ENCODE measurements around the gene KIAA0232. TPM values are rescaled to one million over a fixed set of nuclear protein-coding genes. Genes with fewer than 3 reads are reported as not detected.

KIAA0232 gene
- total RNA-seq, 1 experiment from 2014 or later: 15.6 TPM

- BruUV-seq (replicated peaks): no TSS peak
- Mint-ChIP-seq H3K27me3 (ENCODE audit: insufficient read depth, unreplicated experiment) (no peaks in the 10 kb centered on the region), H3K36me3 (ENCODE audit: insufficient read depth, unreplicated experiment) (no peaks in the 10 kb centered on the region), H3K9me3 (ENCODE audit: unreplicated experiment) (no peaks in the 10 kb centered on the region), H3K4me1 (ENCODE audit: insufficient read depth, unreplicated experiment) (no peaks in the 10 kb centered on the region), H3K27ac (ENCODE audit: low read depth, unreplicated experiment) (no peak overlapping the region), H3K4me3 (ENCODE audit: unreplicated experiment) (no peak overlapping the region)
- intact Hi-C loops (cut with micrococcal nuclease): loop anchor here (5.0 kb wide), 1 partner anchor 58 kb away; no protein-coding TSS in a partner anchor
- ChIA-PET POLR2A (interaction anchor here (0.7 to 2.6 kb wide), 4 partner anchors 12 to 70 kb away, joined by 3 to 21 read pairs (median 4); partner anchors contain the start of gene MRFAP1L1), CTCF (interaction anchor here (0.6 to 1.2 kb wide), 4 partner anchors 59 to 166 kb away, joined by 3 to 8 read pairs (median 4); no protein-coding TSS in a partner anchor)
- no peak for DNase-seq (ENCODE audit: unreplicated experiment)
- TF ChIP-seq CTCF (IDR thresholded peaks at IDR 0.05; ENCODE audit: unreplicated experiment): no peak
These were observed 2.6 kb upstream of the KIAA0232 start for GRCh38 chr4:6779667-6780565.

DNA sequence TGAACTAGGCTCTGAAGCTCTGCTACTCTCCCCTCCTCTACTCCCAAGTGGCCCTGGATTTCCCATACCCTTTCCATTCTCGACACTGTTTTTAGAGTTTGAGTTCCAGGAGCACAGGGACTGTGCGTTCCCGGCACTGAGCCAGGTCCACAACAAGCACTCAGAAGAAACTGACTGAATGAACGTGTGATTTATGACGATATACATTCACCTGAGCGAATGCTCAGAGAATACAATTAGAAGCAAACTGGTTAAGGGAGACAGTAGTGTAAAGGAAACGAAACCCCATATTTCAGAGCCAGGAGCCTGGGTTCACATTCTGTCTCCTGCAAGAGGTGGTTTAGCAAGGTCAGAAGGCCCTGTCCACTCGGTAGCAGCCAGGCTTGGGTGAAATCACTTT is 1.4 kb upstream of the KIAA0232 start:
- Mint-ChIP-seq H3K4me3 (ENCODE audit: unreplicated experiment) (peak overlapping the region; percentile 78), H3K27ac (ENCODE audit: low read depth, unreplicated experiment) (no peak overlapping the region), H3K27me3 (ENCODE audit: insufficient read depth, unreplicated experiment) (no peaks in the 10 kb centered on the region), H3K9me3 (ENCODE audit: unreplicated experiment) (no peaks in the 10 kb centered on the region), H3K4me1 (ENCODE audit: insufficient read depth, unreplicated experiment) (peaks cover 11% of the 10 kb centered on the region), H3K36me3 (ENCODE audit: insufficient read depth, unreplicated experiment) (no peaks in the 10 kb centered on the region)
- intact Hi-C loops (cut with micrococcal nuclease): loop anchor here (5.0 kb wide), 1 partner anchor 59 kb away; no protein-coding TSS in a partner anchor
- TF ChIP-seq CTCF (IDR thresholded peaks at IDR 0.05; ENCODE audit: unreplicated experiment): no peak
- POLR2A ChIA-PET: interaction anchor here (0.7 to 2.6 kb wide), 5 partner anchors 10 to 286 kb away, joined by 3 to 21 read pairs (median 6); partner anchors contain the start of genes GRPEL1 and MRFAP1L1
- BruUV-seq (replicated peaks): no TSS peak
- no peak for DNase-seq (ENCODE audit: unreplicated experiment)
- CTCF ChIA-PET: interaction anchor here (0.7 to 1.9 kb wide), 5 partner anchors 8 to 148 kb away, joined by 3 to 6 read pairs (median 3); no protein-coding TSS in a partner anchor

- intact Hi-C loops (cut with micrococcal nuclease): loop anchor here (5.0 kb wide), 1 partner anchor 59 kb away; no protein-coding TSS in a partner anchor
- no peak for TF ChIP-seq CTCF (IDR thresholded peaks at IDR 0.05; ENCODE audit: unreplicated experiment)
These were observed 966 bp upstream of the KIAA0232 start for GRCh38 chr4:6781561-6781960.

DNA sequence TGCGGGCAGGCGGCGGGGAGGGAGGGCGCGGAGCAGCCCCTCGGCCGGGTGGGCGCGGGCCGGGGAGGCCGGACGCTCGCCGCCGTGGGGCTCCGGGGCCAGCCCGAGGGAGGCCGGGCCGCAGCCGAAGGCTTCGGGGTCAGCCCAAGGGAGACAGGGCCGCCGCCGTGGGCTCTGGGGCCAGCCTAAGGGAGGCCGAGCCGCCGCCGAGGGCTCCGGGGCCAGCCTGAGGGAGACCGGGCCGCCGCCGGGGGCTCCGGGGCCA is 251 bp downstream of the KIAA0232 start:
- no peaks in the 10 kb centered on the region for H3K9me3 Mint-ChIP-seq (ENCODE audit: unreplicated experiment)

More at GRCh38 chr4:6781561-6781960, 966 bp upstream of the KIAA0232 start:
- ChIA-PET POLR2A (interaction anchor here (0.7 to 2.6 kb wide), 11 partner anchors 10 to 287 kb away, joined by 3 to 21 read pairs (median 4); partner anchors contain the start of genes GRPEL1 and MRFAP1L1), CTCF (interaction anchor here (0.6 to 1.9 kb wide), 6 partner anchors 8 to 426 kb away, joined by 3 to 6 read pairs (median 3); no protein-coding TSS in a partner anchor)
- DNase-seq (ENCODE audit: unreplicated experiment): no peak
- H3K36me3 Mint-ChIP-seq (ENCODE audit: insufficient read depth, unreplicated experiment): no peaks in the 10 kb centered on the region
- no peaks in the 10 kb centered on the region for H3K27me3 Mint-ChIP-seq (ENCODE audit: insufficient read depth, unreplicated experiment)
- no peak overlapping the region for H3K27ac Mint-ChIP-seq (ENCODE audit: low read depth, unreplicated experiment)
- peaks cover 11% of the 10 kb centered on the region for H3K4me1 Mint-ChIP-seq (ENCODE audit: insufficient read depth, unreplicated experiment)
- TSS peak; percentile 45 for BruUV-seq (replicated peaks)
- no peaks in the 10 kb centered on the region for H3K9me3 Mint-ChIP-seq (ENCODE audit: unreplicated experiment)
- peak overlapping the region; percentile 78 for H3K4me3 Mint-ChIP-seq (ENCODE audit: unreplicated experiment)

More for the DNA sequence above, 251 bp downstream of the KIAA0232 start:
- ChIA-PET CTCF (interaction anchor here (0.6 to 4.1 kb wide), 3 partner anchors 14 to 108 kb away, joined by 3 to 23 read pairs (median 4); no protein-coding TSS in a partner anchor), POLR2A (interaction anchor here (1.3 to 3.6 kb wide), 3 partner anchors 13 to 50 kb away, joined by 3 to 15 read pairs (median 7); no protein-coding TSS in a partner anchor)
- DNase-seq (ENCODE audit: unreplicated experiment): no peak
- H3K4me1 Mint-ChIP-seq (ENCODE audit: insufficient read depth, unreplicated experiment): peaks cover 16% of the 10 kb centered on the region
- H3K27ac Mint-ChIP-seq (ENCODE audit: low read depth, unreplicated experiment): no peak overlapping the region
- no peaks in the 10 kb centered on the region for H3K27me3 Mint-ChIP-seq (ENCODE audit: insufficient read depth, unreplicated experiment)
- H3K4me3 Mint-ChIP-seq (ENCODE audit: unreplicated experiment): peak overlapping the region; percentile 78
- TF ChIP-seq CTCF (IDR thresholded peaks at IDR 0.05; ENCODE audit: unreplicated experiment): no peak
- intact Hi-C loops (cut with micrococcal nuclease): loop anchor here (1.0 to 5.0 kb wide), 2 partner anchors 60 to 91 kb away; no protein-coding TSS in a partner anchor
- BruUV-seq (replicated peaks): no TSS peak
- peaks cover 8% of the 10 kb centered on the region for H3K36me3 Mint-ChIP-seq (ENCODE audit: insufficient read depth, unreplicated experiment)
